AG09319 (cell line): Measurements from ENCODE around the gene PTPDC1.
"Not testable (repeated sequence)": the region's sequence is repeated elsewhere in the genome, so short reads cannot be mapped to it uniquely, and the experiment has no call there.

Experiments
- DNase-seq: peaks from one replicate; pipeline ENCODE4 v3.0.0-alpha.2; 2010; ENCODE audit warnings: low read depth; ENCODE audit errors: extremely low read depth
- CTCF ChIP-seq: IDR thresholded peaks from 2 replicates; pipeline ENCODE4 v1.5.1; 2011; ENCODE audit warnings: low read depth, mild to moderate bottlenecking, inconsistent platforms, low read length, moderate library complexity

PTPDC1 gene

GRCh38 chr9:94108584-94108983, 24.3 kb downstream of the PTPDC1 start:
- no peak for TF ChIP-seq CTCF
- DNase-seq = no peak

GRCh38 chr9:94110821-94111252, 26.6 kb downstream of the PTPDC1 start:
- no peak for TF ChIP-seq CTCF
- DNase-seq = no peak

- DNase-seq = no peak
- no peak for TF ChIP-seq CTCF
These were observed 27.2 kb downstream of the PTPDC1 start for GRCh38 chr9:94111446-94111845.

GRCh38 chr9:94112716-94113465, 28.6 kb downstream of the PTPDC1 start:
- DNase-seq = no peak
- no peak for TF ChIP-seq CTCF

GRCh38 chr9:94120088-94120487, 35.8 kb downstream of the PTPDC1 start:
- not testable (repeated sequence) for DNase-seq

GRCh38 chr9:94120854-94121376, 36.7 kb downstream of the PTPDC1 start:
- no peak for DNase-seq
- TF ChIP-seq CTCF = no peak

GRCh38 chr9:94126844-94127243, 42.6 kb downstream of the PTPDC1 start:
- TF ChIP-seq CTCF = no peak
- no peak for DNase-seq

GRCh38 chr9:94127806-94128205, 43.5 kb downstream of the PTPDC1 start:
- no peak for DNase-seq
- no peak for TF ChIP-seq CTCF
